Kidney (tissue), 14 donors: Measurements from ENCODE around the gene ULK3. TPM values are rescaled to one million over a fixed set of nuclear protein-coding genes. Genes with fewer than 3 reads are reported as not detected.

ENCODE experiments used
- DNase-seq, 5 donors: peaks; one replicate each; pipeline ENCODE4 v3.0.0-alpha.2; 2013 to 2020
- FAIRE-seq: peaks from 2 replicates; lab custom pipeline; 2012; peaks lifted over from hg19 to GRCh38; lab: Jason Lieb, UNC
- H3K27ac ChIP-seq, 2 donors: one replicate each; pipeline ENCODE4 v1.7.0; 2013; ENCODE audit warnings: low read depth in 2 of 2, low read length in 2 of 2, inconsistent platforms in 1 of 2
- H3K27me3 ChIP-seq: one replicate; pipeline ENCODE4 v1.7.1; 2013; ENCODE audit warnings: low read length, inconsistent platforms; ENCODE audit not compliant: control insufficient read depth, insufficient read depth
- H3K36me3 ChIP-seq, 3 donors: one replicate each; pipeline versions ENCODE4 v1.7.0 to v1.7.1; 2013; ENCODE audit warnings: low read length in 3 of 3, control low read depth in 1 of 3, inconsistent platforms in 1 of 3; ENCODE audit not compliant: insufficient read depth in 3 of 3, control insufficient read depth in 2 of 3
- H3K4me1 ChIP-seq, 3 donors: one replicate each; pipeline versions ENCODE4 v1.7.0 to v1.7.1; 2013; ENCODE audit warnings: low read length in 3 of 3, inconsistent platforms in 1 of 3, low read depth in 1 of 3; ENCODE audit not compliant: control insufficient read depth in 2 of 3, insufficient read depth in 2 of 3
- H3K4me3 ChIP-seq, 3 donors: one replicate each; pipeline versions ENCODE4 v1.7.0 to v1.8.1; 2013; ENCODE audit warnings: low read length in 3 of 3, control low read depth in 1 of 3, inconsistent platforms in 1 of 3
- H3K9ac ChIP-seq, 3 donors: one replicate each; pipeline versions ENCODE4 v1.7.0 to v1.7.1; 2013; ENCODE audit warnings: low read length in 3 of 3, control low read depth in 1 of 3, inconsistent platforms in 1 of 3
- H3K9me3 ChIP-seq, 3 donors: one replicate each; pipeline versions ENCODE4 v1.7.0 to v1.7.1; 2013; ENCODE audit warnings: low read length in 3 of 3, control low read depth in 1 of 3, inconsistent platforms in 1 of 3; ENCODE audit not compliant: control insufficient read depth in 2 of 3, insufficient read depth in 1 of 3
- intact Hi-C: fragments of 100-400 bp; cut with DNase I; formaldehyde crosslinking; loops from one replicate; pipeline ENCODE4 v1.11.1; 2022
- polyA plus RNA-seq: library from polyadenylated mRNA; stranded (reverse); fragments of 350-450 nt; fragmentation: Illumina TruSeq; extraction: RNeasy Lipid Tissue Mini Kit (QIAGEN cat#74804); gene quantifications from one replicate; pipeline ENCODE4 v1.2.3, GENCODE V29; 2014; ENCODE audit warnings: low read depth, low replicate concordance; ENCODE audit not compliant: insufficient read depth
- total RNA-seq: library from RNA; stranded (reverse); fragmentation: NEBNext Ultra II Directional; extraction: Animal tissue kit (Norgen Biotek cat#: 25700); gene quantifications from one replicate; pipeline ENCODE4 v1.2.1, GENCODE V29; 2021
- TF ChIP-seq, protein P1 (sequence below): IDR thresholded peaks from 3 replicates; pipeline ENCODE4 v1.5.1; 2012; ENCODE audit warnings: mild to moderate bottlenecking, moderate library complexity, borderline replicate concordance; ENCODE audit not compliant: insufficient read depth; ENCODE audit errors: extremely low read depth
- donor health status: control.
- donor health status: control.
- donor health status: control.
- donor health status: control.
- donor health status: control.
- donor health status: DM: yes; HTN: yes; CAD: no.
- donor health status: Normal renal cell carcinoma (clear cell type).

ULK3 gene
- total and polyA plus RNA-seq, 2 donors from 2014 or later = 34.5 to 36.1 TPM

DNA sequence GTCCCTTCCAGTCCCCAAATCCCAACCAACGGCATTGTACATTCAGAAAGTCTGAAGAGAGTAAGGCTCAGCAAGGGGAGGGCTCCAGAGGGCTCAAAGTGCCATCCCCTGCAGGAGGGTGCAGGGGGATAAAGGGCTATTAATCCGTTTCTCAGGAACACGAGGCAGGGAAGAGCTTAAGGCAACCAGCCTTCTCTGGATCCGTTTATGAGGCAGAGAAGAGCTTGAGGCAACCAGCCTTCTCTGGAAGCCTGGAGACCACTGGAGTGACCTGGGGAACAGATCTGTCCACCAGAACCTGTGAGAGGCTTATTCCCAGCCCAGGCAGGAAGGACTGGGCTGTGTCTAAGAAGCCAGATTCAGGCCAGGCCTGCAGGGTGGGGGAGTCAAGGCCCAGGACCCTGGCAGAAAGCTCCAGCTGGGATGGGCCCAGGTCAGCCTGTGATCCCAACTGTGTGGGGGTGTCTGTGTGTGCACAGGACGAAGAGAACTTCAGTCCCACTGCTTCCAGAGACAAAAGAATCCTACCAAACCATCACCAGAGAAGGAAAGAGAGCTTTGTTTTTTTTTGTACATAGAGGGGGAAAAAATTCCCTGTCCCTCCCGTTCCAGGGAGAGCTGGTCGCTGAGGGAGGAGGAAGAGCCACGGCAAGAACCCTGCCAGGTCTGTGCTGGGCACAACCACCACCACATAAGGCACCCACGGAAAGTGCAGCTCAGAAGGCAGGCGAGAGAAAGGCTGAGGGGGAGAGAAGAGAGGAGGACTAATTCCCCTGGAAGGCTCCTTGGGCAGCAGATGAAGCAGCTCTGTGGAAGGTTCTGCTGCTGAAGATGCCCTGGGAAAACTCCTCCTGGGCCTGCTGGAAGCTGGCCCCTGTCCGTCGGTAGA is 1.6 kb upstream of the ULK3 start:
- FAIRE-seq (no peak), DNase-seq (peak in 1 of 5 donors; percentile 41)
- intact Hi-C loops = no loop called here
- Histone ChIP-seq H3K4me3 (no peak overlapping the region), H3K9me3 (no peaks in the 10 kb centered on the region), H3K27me3 (no peaks in the 10 kb centered on the region), H3K27ac (peak overlapping the region in 1 of 2 donors; percentile 15), H3K36me3 (peaks cover 0 to 25% (median 10%) of the 10 kb centered on the region in 3 donors), H3K4me1 (peaks cover 0 to 43% (median 26%) of the 10 kb centered on the region in 3 donors), H3K9ac (no peak overlapping the region)
- TF ChIP-seq, protein P1, sequence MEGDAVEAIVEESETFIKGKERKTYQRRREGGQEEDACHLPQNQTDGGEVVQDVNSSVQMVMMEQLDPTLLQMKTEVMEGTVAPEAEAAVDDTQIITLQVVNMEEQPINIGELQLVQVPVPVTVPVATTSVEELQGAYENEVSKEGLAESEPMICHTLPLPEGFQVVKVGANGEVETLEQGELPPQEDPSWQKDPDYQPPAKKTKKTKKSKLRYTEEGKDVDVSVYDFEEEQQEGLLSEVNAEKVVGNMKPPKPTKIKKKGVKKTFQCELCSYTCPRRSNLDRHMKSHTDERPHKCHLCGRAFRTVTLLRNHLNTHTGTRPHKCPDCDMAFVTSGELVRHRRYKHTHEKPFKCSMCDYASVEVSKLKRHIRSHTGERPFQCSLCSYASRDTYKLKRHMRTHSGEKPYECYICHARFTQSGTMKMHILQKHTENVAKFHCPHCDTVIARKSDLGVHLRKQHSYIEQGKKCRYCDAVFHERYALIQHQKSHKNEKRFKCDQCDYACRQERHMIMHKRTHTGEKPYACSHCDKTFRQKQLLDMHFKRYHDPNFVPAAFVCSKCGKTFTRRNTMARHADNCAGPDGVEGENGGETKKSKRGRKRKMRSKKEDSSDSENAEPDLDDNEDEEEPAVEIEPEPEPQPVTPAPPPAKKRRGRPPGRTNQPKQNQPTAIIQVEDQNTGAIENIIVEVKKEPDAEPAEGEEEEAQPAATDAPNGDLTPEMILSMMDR = no peak

DNA sequence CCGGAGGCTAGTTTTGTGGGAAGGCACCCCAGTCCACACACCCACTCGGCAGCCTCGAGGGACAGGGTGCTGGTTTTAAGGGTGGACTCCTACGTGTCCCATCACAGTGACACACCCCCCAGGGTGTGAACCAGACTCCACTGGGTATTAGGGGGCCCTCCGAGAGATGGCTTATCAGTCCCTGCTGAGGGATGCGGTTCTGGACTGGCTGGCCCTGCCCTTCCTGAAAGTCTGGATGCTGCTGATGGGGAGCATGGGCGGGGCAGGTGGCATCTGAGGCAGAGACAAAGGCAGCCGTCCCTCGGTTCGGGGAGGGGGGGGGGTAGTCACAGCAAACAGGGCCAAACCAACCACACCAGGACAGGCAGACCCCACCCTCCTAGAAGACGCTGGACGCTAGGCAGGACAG is 939 bp upstream of the ULK3 start:
- FAIRE-seq = no peak
- Histone ChIP-seq H3K36me3 (peaks cover 0 to 26% (median 10%) of the 10 kb centered on the region in 3 donors), H3K27ac (peak overlapping the region; percentile 79 to 89), H3K27me3 (no peaks in the 10 kb centered on the region), H3K4me3 (no peak overlapping the region), H3K4me1 (peaks cover 0 to 43% (median 26%) of the 10 kb centered on the region in 3 donors), H3K9me3 (no peaks in the 10 kb centered on the region), H3K9ac (peak overlapping the region in 1 of 3 donors; percentile 73)
- peak in 2 of 5 donors; percentile 70 to 71 for DNase-seq
- TF ChIP-seq, protein P1 = no peak
- intact Hi-C loops = no loop called here

DNA sequence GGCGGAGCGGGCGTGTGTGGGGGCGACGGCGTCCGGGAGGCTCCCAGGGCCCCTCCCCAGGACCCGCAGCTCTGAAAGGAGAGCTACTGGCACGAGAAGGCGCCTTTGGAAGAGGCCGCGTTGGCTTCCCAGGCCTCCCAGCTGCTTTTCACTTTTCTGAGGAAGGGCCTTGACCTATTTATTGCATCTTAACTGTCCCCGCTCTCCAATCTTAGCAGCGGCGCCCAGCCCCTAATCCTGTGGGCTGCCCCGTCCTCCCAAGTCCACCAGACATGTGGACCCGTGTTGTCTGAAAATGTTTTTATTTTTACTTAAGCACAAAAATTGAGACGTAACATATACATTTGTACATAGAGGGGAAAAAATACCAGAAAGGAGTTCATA is 481 bp upstream of the ULK3 start:
- H3K4me3 ChIP-seq = peak overlapping the region in 1 of 3 donors; percentile 52
- TF ChIP-seq, protein P1 = no peak
- intact Hi-C loops = no loop called here
- H3K4me1 ChIP-seq = peaks cover 0 to 40% (median 22%) of the 10 kb centered on the region in 3 donors
- H3K36me3 ChIP-seq = peaks cover 0 to 26% (median 10%) of the 10 kb centered on the region in 3 donors
- no peaks in the 10 kb centered on the region for H3K9me3 ChIP-seq
- FAIRE-seq (no peak), DNase-seq (peak in 1 of 5 donors; percentile 83)
- peak overlapping the region; percentile 79 to 89 for H3K27ac ChIP-seq
- H3K9ac ChIP-seq = peak overlapping the region in 2 of 3 donors; percentile 65 to 73
- H3K27me3 ChIP-seq = no peaks in the 10 kb centered on the region
